GM12878 (cell line): ENCODE data around the gene PRRG3. TPM values are rescaled to one million over a fixed set of nuclear protein-coding genes. Genes with fewer than 3 reads are reported as not detected.

Experiments
- ATAC-seq: fragments of 200-7000 bp; cut with Tn5 transposase; 3 replicates; pipeline ENCODE4 v1.9.1; 2020; ENCODE audit warnings: mild to moderate bottlenecking, moderate library complexity
- BruUV-seq: library from RNA; stranded (reverse); fragments of 400-500 nt; replicated peaks from 2 replicates; lab custom pipeline; 2021; lab: Mats Ljungman, UMichigan
- CTCF ChIA-PET: fragments of 300-600 bp; sonication (Branson Sonifier 250); formaldehyde crosslinking; extraction: SDS; loops from one replicate; lab custom pipeline; 2021; ENCODE audit warnings: inconsistent platforms; lab: Yijun Ruan, JAX
- POLR2A ChIA-PET: fragments of 350-600 bp; formaldehyde crosslinking; extraction: SDS; loops from one replicate; lab custom pipeline; 2021; ENCODE audit warnings: inconsistent platforms; lab: Charles Lee
- RAD21 ChIA-PET: fragments of 300-600 bp; sonication (Branson Sonifier 250); formaldehyde crosslinking; loops from one replicate; lab custom pipeline; 2023; ENCODE audit warnings: antibody characterized with exemption; ENCODE audit not compliant: unreplicated experiment; lab: Charles Lee
- SMC1A ChIA-PET: fragments of 300-600 bp; sonication (Branson Sonifier 250); formaldehyde crosslinking; loops from one replicate; lab custom pipeline; 2023; ENCODE audit not compliant: unreplicated experiment, uncharacterized antibody; lab: Charles Lee
- DNase-seq: peaks from one replicate; pipeline ENCODE4 v3.0.0-alpha.2; 2011; ENCODE audit warnings: low read depth, low spot score
- FAIRE-seq: peaks from 3 replicates; lab custom pipeline; 2011; peaks lifted over from hg19 to GRCh38; lab: Jason Lieb, UNC
- H2AFZ ChIP-seq: 2 replicates; pipeline ENCODE4 v1.6.0; 2011; ENCODE audit warnings: low read depth, low read length, control low read depth; ENCODE audit not compliant: control insufficient read depth
- H3K27ac ChIP-seq: 2 replicates; pipeline ENCODE4 v1.5.1; 2011; ENCODE audit warnings: control low read depth; ENCODE audit not compliant: control insufficient read depth, insufficient read depth
- H3K27me3 ChIP-seq, 2 experiments: replicated peaks in 1 of 2; 2 replicates each; pipeline versions ENCODE4 v1.6.0 to v1.6.1; 2011; ENCODE audit warnings: low read length in 1 of 2; ENCODE audit not compliant: control insufficient read depth in 2 of 2, insufficient read depth in 2 of 2
- H3K36me3 ChIP-seq, 2 experiments: 2 replicates each; pipeline ENCODE4 v1.5.1; 2011; ENCODE audit warnings: low read length in 1 of 2; ENCODE audit not compliant: control insufficient read depth in 2 of 2, insufficient read depth in 2 of 2
- H3K4me1 ChIP-seq: 2 replicates; pipeline ENCODE4 v1.6.1; 2011; ENCODE audit warnings: mild to moderate bottlenecking, low read length, moderate library complexity, mixed read lengths; ENCODE audit not compliant: control insufficient read depth, insufficient read depth
- H3K4me2 ChIP-seq: 2 replicates; pipeline ENCODE4 v1.6.0; 2011; ENCODE audit warnings: control low read depth; ENCODE audit not compliant: control insufficient read depth, insufficient read depth
- H3K4me3 ChIP-seq: fragments of 200-600 bp; sonication (generic); 2 replicates; pipeline ENCODE4 v1.5.1; 2016
- H3K79me2 ChIP-seq: 2 replicates; pipeline ENCODE4 v1.6.0; 2011; ENCODE audit warnings: low read length; ENCODE audit not compliant: control insufficient read depth, insufficient read depth
- H3K9ac ChIP-seq: 2 replicates; pipeline ENCODE4 v1.8.0; 2011; ENCODE audit warnings: low read length, control low read depth, mixed read lengths; ENCODE audit not compliant: control insufficient read depth, insufficient read depth
- H3K9me3 ChIP-seq: replicated peaks from 3 replicates; pipeline ENCODE4 v1.5.1; 2011; ENCODE audit warnings: mild to moderate bottlenecking, low read length; ENCODE audit not compliant: control insufficient read depth, insufficient read depth
- H4K20me1 ChIP-seq: 2 replicates; pipeline ENCODE4 v1.6.0; 2011; ENCODE audit not compliant: control insufficient read depth, insufficient read depth
- CHD1 ChIP-seq: IDR thresholded peaks from 2 replicates; pipeline ENCODE4 v1.6.1; 2012; ENCODE audit warnings: low read depth, low read length, improper control_type of control experiment
- CHD4 ChIP-seq: fragments of 200-600 bp; sonication (generic); IDR thresholded peaks from 2 replicates; pipeline ENCODE4 v1.6.1; 2016; ENCODE audit warnings: mild to moderate bottlenecking
- DPF2 ChIP-seq: fragments of 450-650 bp; IDR thresholded peaks from 2 replicates; pipeline ENCODE4 v1.6.1; 2017; ENCODE audit warnings: mild to moderate bottlenecking
- HDAC2 ChIP-seq: fragments of 200-600 bp; sonication (generic); IDR thresholded peaks from 2 replicates; pipeline ENCODE4 v1.6.1; 2017
- IRF5 ChIP-seq: fragments of 450-650 bp; IDR thresholded peaks from 2 replicates; pipeline ENCODE4 v1.6.1; 2017; ENCODE audit warnings: borderline replicate concordance
- MXI1 ChIP-seq: fragments of 150-350 bp; IDR thresholded peaks from 2 replicates; pipeline ENCODE4 v1.6.1; 2011; ENCODE audit warnings: low read depth, mild to moderate bottlenecking, inconsistent platforms, low read length, improper control_type of control experiment
- NFYB ChIP-seq: IDR thresholded peaks from 2 replicates; pipeline ENCODE4 v1.6.1; 2011; ENCODE audit warnings: low read depth, mild to moderate bottlenecking, low read length, improper control_type of control experiment, moderate library complexity; ENCODE audit not compliant: insufficient read depth
- PAX8 ChIP-seq: fragments of 450-650 bp; IDR thresholded peaks from 2 replicates; pipeline ENCODE4 v1.6.1; 2017; ENCODE audit warnings: mild to moderate bottlenecking, moderate library complexity
- RBBP5 ChIP-seq: fragments of 200-600 bp; sonication (generic); conservative IDR thresholded peaks from 2 replicates; pipeline ENCODE4 v1.6.1; 2016
- SIX5 ChIP-seq: IDR thresholded peaks from 2 replicates; pipeline ENCODE4 v1.6.1; 2011; ENCODE audit warnings: mild to moderate bottlenecking, low read depth, low read length, moderate library complexity; ENCODE audit not compliant: severe bottlenecking
- SP1 ChIP-seq: IDR thresholded peaks from one replicate; pipeline ENCODE4 v1.6.1; 2011; ENCODE audit warnings: low read depth, low read length
- SREBF1 ChIP-seq: IDR thresholded peaks from 2 replicates; pipeline ENCODE4 v1.6.1; 2012; ENCODE audit warnings: mild to moderate bottlenecking, low read length
- SRF ChIP-seq, 2 experiments: IDR thresholded peaks; 2 replicates each; pipeline ENCODE4 v1.6.1; 2011; ENCODE audit warnings: low read depth in 2 of 2, low read length in 2 of 2, mild to moderate bottlenecking in 1 of 2, moderate library complexity in 1 of 2
- ZNF217 ChIP-seq: fragments of 450-650 bp; IDR thresholded peaks from 2 replicates; pipeline ENCODE4 v1.6.1; 2017; ENCODE audit warnings: antibody characterized with exemption, mild to moderate bottlenecking
- ZNF384 ChIP-seq: IDR thresholded peaks from 2 replicates; pipeline ENCODE4 v1.6.1; 2012; ENCODE audit warnings: low read depth, mild to moderate bottlenecking, low read length, improper control_type of control experiment, borderline replicate concordance
- WGBS: methylation state at CpG from one replicate; pipeline ENCODE4 v1.1.6; 2016; ENCODE audit warnings: low lambda C conversion rate; ENCODE audit not compliant: insufficient replicate concordance, insufficient coverage; ENCODE audit errors: missing lambda C conversion rate; 5-methylcytosine and 5-hydroxymethylcytosine counted together
- in situ Hi-C: fragments of 300-500 bp; cut with MboI; formaldehyde crosslinking; loops from 9 replicates; pipeline ENCODE4 v1.14.3; 2018; ENCODE audit warnings: mixed read lengths
- intact Hi-C: fragments of 100-400 bp; cut with micrococcal nuclease; formaldehyde crosslinking; loops from one replicate; pipeline ENCODE4 v1.14.2; 2022; ENCODE audit not compliant: unreplicated experiment
- polyA plus RNA-seq, 11 experiments: library from polyadenylated mRNA; depleted of rRNA in 4 of 11; unstranded in 6 of 11; stranded (reverse) in 5 of 11; fragments of >200 nt; fragmentation: Nextera tagmentation in 4 of 11; fragmentation: Illumina TruSeq in 1 of 11; extraction: Ambion mirVana in 4 of 11; extraction: Trizol in 1 of 11; gene quantifications; 1 replicate in 1 of 11; 2 replicates in 10 of 11; pipeline versions ENCODE4 v1.2.1 to v1.2.3, GENCODE V29; 2011 to 2016; ENCODE audit warnings: inconsistent platforms in 2 of 11, missing spikeins in 2 of 11, low read depth in 1 of 11
- total RNA-seq, 4 experiments: library from RNA; depleted of rRNA in 3 of 4; stranded (reverse); fragments of >200 nt in 3 of 4; fragmentation: Illumina TruSeq in 1 of 4; extraction: Trizol in 1 of 4; gene quantifications; 2 replicates each; pipeline versions ENCODE4 v1.2.1 to v1.2.3, GENCODE V29; 2013 to 2021
- TF ChIP-seq, protein P1 (sequence below): IDR thresholded peaks from 2 replicates; pipeline ENCODE4 v1.6.1; 2012; ENCODE audit warnings: mild to moderate bottlenecking, low read depth, low read length
- TF ChIP-seq, protein P2 (sequence below): fragments of 450-650 bp; IDR thresholded peaks from 2 replicates; pipeline ENCODE4 v1.6.1; 2017; ENCODE audit warnings: mild to moderate bottlenecking
- TF ChIP-seq, protein P3 (sequence below): IDR thresholded peaks from 2 replicates; pipeline ENCODE4 v1.6.1; 2012; ENCODE audit warnings: low read depth, low read length, improper control_type of control experiment

Gene PRRG3
- total and polyA plus RNA-seq, 10 of the 15 experiments (the other 5 are each of a cell fraction or from before 2014, with no cell fraction given): under 0.01 TPM; not detected in 9

DNA sequence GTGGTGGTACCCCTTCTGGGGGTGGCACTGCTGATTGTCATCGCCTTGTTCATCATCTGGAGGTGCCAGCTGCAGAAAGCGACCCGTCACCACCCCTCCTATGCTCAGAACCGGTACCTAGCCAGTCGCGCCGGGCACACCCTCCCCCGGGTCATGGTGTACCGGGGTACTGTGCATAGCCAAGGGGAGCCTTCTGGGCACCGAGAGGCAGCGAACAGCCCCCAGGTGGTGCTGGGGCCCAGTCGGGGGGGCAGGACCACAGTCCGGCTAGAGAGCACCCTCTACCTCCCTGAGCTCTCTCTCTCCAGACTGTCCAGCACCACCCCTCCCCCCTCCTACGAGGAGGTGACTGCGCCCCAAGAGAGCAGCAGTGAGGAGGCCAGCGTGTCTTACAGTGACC is 5.3 kb downstream of the PRRG3 start (continued):
- TF ChIP-seq SP1 (no peak), SIX5 (no peak)
- TF ChIP-seq, all 136 proteins: peak for 0

DNA sequence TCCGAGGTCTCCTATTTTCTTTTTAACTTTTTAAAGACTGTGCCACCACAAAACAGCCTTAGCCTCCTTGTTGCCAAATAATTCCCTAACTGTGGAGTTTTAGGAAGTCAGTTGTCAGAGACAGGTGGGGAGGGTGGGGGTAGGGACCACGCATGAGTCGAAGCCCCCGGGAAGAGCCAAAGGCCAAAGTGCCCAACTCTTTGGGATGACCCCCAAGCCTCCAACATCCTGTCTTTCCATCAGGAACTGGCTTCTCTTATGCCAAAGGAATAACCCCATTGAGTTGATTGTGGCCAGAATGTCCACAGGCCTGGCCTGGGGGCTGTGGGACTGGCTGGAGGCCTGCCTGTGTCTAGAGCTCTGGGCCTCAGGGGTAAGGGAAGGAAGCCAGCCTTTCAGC is 5.8 kb downstream of the PRRG3 start:
- Histone ChIP-seq H3K27ac (no peak overlapping the region), H3K4me1 (no peaks in the 10 kb centered on the region), H3K4me2 (no peak overlapping the region), H4K20me1 (no peaks in the 10 kb centered on the region), H2AFZ (no peak overlapping the region), H3K9ac (no peak overlapping the region), H3K27me3 (no peaks in the 10 kb centered on the region), H3K9me3 (no peaks in the 10 kb centered on the region), H3K36me3 (no peaks in the 10 kb centered on the region), H3K4me3 (no peak overlapping the region), H3K79me2 (no peaks in the 10 kb centered on the region)
- 90% methylated on average over 4 of the region's 4 CpGs for WGBS
- POLR2A ChIA-PET: no interaction called here
- in situ Hi-C loops: no loop called here
- CTCF ChIA-PET: no interaction called here
- no peak for ATAC-seq
- no TSS peak for BruUV-seq
- intact Hi-C loops: no loop called here
- SMC1A ChIA-PET: no interaction called here
- DNase-seq: no peak
- no peak for FAIRE-seq
- RAD21 ChIA-PET: no interaction called here
- TF ChIP-seq, protein P1, sequence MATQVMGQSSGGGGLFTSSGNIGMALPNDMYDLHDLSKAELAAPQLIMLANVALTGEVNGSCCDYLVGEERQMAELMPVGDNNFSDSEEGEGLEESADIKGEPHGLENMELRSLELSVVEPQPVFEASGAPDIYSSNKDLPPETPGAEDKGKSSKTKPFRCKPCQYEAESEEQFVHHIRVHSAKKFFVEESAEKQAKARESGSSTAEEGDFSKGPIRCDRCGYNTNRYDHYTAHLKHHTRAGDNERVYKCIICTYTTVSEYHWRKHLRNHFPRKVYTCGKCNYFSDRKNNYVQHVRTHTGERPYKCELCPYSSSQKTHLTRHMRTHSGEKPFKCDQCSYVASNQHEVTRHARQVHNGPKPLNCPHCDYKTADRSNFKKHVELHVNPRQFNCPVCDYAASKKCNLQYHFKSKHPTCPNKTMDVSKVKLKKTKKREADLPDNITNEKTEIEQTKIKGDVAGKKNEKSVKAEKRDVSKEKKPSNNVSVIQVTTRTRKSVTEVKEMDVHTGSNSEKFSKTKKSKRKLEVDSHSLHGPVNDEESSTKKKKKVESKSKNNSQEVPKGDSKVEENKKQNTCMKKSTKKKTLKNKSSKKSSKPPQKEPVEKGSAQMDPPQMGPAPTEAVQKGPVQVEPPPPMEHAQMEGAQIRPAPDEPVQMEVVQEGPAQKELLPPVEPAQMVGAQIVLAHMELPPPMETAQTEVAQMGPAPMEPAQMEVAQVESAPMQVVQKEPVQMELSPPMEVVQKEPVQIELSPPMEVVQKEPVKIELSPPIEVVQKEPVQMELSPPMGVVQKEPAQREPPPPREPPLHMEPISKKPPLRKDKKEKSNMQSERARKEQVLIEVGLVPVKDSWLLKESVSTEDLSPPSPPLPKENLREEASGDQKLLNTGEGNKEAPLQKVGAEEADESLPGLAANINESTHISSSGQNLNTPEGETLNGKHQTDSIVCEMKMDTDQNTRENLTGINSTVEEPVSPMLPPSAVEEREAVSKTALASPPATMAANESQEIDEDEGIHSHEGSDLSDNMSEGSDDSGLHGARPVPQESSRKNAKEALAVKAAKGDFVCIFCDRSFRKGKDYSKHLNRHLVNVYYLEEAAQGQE: no peak
- no peak for TF ChIP-seq PAX8
- TF ChIP-seq SRF (IDR thresholded peaks at IDR 0.05; ENCODE audit: low read depth in 2 of 2, low read length in 2 of 2): no peak
- TF ChIP-seq HDAC2: no peak
- no peak for TF ChIP-seq ZNF217
- TF ChIP-seq RBBP5: no peak
- TF ChIP-seq IRF5: no peak
- TF ChIP-seq ZNF384: no peak
- no peak for TF ChIP-seq CHD1
- TF ChIP-seq DPF2: no peak
- TF ChIP-seq, protein P2, sequence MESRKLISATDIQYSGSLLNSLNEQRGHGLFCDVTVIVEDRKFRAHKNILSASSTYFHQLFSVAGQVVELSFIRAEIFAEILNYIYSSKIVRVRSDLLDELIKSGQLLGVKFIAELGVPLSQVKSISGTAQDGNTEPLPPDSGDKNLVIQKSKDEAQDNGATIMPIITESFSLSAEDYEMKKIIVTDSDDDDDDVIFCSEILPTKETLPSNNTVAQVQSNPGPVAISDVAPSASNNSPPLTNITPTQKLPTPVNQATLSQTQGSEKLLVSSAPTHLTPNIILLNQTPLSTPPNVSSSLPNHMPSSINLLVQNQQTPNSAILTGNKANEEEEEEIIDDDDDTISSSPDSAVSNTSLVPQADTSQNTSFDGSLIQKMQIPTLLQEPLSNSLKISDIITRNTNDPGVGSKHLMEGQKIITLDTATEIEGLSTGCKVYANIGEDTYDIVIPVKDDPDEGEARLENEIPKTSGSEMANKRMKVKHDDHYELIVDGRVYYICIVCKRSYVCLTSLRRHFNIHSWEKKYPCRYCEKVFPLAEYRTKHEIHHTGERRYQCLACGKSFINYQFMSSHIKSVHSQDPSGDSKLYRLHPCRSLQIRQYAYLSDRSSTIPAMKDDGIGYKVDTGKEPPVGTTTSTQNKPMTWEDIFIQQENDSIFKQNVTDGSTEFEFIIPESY: no peak
- TF ChIP-seq MXI1: no peak
- TF ChIP-seq, protein P3, sequence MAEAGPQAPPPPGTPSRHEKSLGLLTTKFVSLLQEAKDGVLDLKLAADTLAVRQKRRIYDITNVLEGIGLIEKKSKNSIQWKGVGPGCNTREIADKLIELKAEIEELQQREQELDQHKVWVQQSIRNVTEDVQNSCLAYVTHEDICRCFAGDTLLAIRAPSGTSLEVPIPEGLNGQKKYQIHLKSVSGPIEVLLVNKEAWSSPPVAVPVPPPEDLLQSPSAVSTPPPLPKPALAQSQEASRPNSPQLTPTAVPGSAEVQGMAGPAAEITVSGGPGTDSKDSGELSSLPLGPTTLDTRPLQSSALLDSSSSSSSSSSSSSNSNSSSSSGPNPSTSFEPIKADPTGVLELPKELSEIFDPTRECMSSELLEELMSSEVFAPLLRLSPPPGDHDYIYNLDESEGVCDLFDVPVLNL: no peak
- no peak for TF ChIP-seq NFYB
- TF ChIP-seq SREBF1: no peak
- no peak for TF ChIP-seq CHD4
- TF ChIP-seq SP1: no peak
